B cell (primary cell): Measurements from ENCODE around the gene AP2S1.

ENCODE experiments used
- CTCF ChIP-seq: fragments of 200-600 bp; IDR thresholded peaks from one replicate; pipeline ENCODE4 v1.8.0; 2022; ENCODE audit warnings: antibody characterized with exemption, mild to moderate bottlenecking
- EZH2 ChIP-seq: IDR thresholded peaks from 2 replicates; pipeline ENCODE4 v1.6.1; 2012; ENCODE audit warnings: borderline replicate concordance, low read depth, mild to moderate bottlenecking, moderate library complexity, low read length; ENCODE audit not compliant: insufficient read depth, poor library complexity, severe bottlenecking

GRCh38 chr19:46834121-46834520 lies 16.5 kb downstream of the AP2S1 start:
- TF ChIP-seq CTCF (no peak), EZH2 (no peak)
